Activated T-cell treated with anti-CD3 and anti-CD28 coated beads, Interleukin-2, amount 50 U/mL, for 1 hour (primary cell): ENCODE data around the gene SNX14.
"Not testable (repeated sequence)": the region's sequence is repeated elsewhere in the genome, so short reads cannot be mapped to it uniquely, and the experiment has no call there.

Experiments used
- DNase-seq: peaks from one replicate; pipeline ENCODE4 v3.0.0-alpha.2; 2020

Gene SNX14, protein sequence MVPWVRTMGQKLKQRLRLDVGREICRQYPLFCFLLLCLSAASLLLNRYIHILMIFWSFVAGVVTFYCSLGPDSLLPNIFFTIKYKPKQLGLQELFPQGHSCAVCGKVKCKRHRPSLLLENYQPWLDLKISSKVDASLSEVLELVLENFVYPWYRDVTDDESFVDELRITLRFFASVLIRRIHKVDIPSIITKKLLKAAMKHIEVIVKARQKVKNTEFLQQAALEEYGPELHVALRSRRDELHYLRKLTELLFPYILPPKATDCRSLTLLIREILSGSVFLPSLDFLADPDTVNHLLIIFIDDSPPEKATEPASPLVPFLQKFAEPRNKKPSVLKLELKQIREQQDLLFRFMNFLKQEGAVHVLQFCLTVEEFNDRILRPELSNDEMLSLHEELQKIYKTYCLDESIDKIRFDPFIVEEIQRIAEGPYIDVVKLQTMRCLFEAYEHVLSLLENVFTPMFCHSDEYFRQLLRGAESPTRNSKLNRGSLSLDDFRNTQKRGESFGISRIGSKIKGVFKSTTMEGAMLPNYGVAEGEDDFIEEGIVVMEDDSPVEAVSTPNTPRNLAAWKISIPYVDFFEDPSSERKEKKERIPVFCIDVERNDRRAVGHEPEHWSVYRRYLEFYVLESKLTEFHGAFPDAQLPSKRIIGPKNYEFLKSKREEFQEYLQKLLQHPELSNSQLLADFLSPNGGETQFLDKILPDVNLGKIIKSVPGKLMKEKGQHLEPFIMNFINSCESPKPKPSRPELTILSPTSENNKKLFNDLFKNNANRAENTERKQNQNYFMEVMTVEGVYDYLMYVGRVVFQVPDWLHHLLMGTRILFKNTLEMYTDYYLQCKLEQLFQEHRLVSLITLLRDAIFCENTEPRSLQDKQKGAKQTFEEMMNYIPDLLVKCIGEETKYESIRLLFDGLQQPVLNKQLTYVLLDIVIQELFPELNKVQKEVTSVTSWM

DNA sequence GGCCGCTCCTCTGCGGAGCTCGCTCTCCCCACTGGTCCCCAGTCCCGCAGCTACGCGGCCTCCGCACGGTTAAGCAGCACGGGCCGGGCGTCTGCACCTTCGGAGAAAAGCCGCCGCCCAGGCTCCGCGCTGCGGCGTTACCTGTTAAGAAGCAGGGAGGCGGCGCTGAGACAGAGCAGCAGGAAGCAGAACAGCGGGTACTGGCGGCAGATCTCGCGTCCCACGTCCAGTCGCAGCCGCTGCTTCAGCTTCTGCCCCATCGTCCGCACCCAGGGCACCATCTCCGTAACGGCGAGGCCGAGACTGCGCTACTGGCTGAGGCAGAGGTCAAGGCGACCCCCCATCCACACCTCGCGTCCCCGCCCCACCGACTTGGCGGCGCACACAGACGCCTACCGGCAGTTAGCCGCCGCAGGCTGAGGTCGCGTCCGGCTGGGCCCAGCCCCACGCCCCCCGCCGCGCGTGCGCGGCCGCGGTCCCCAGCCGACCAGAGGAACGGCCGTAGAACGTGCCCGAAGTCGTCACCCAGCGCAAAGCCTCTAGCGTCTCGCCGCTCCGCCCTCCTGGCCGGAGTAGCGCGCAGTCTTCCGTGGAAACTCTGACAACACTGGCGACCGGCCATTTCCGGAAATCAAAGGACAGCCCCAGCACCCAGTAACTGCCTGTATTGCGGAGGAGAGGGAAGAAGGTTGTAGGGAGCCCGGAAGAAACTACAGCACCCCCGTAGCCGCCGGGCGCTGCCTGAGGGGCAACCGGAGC is at the start of gene SNX14:
Gene SNX14 (minus strand): TSS at position 421 of the 759 bp plus-strand sequence. CDS start 140 bp downstream, at position 281.
- DNase-seq: peak; percentile 77

DNA sequence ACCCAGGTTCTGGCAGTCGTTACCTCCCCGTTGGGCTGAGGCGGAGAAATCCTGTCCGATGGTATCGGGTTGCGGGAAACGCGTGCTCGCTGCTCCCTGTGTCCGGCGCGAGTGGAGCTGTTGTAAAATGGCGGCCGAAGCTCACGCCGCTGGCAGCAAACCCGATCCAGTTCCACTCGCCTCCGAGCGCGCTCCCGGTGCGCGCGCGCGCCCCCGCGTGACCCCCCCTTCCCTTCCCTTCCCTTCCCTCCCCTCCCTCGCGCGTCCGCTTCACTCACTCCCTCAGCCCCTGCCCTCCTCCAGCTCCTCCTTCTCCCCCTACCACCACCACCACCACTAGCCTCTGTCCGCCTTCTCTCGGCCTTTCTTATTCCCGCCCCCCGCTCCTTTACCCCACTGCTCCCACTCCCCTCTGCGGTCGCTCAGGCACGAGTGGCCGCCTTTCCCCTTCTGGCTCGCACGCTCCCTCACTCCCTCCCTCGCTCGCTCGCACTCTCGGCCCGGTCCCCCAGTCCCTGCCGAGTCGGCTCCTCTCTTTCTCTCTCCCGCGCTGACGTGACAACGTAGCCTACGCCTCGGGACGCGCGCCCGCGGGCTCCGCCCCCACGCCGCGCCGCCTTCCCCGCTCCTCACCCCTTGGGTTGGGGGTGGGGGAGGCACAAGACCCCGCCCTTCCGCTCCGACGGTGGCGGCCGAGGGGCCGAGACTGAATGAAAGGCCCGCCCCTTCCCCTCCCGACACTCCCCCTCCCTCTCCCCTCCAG is 49.3 kb upstream of the SNX14 start, which contains the start of gene SYNCRIP:
Gene SYNCRIP (minus strand): TSS at position 113 of the 763 bp plus-strand sequence. CDS start 1,447 bp downstream, outside the sequence.
- DNase-seq: peak; percentile 98

DNA sequence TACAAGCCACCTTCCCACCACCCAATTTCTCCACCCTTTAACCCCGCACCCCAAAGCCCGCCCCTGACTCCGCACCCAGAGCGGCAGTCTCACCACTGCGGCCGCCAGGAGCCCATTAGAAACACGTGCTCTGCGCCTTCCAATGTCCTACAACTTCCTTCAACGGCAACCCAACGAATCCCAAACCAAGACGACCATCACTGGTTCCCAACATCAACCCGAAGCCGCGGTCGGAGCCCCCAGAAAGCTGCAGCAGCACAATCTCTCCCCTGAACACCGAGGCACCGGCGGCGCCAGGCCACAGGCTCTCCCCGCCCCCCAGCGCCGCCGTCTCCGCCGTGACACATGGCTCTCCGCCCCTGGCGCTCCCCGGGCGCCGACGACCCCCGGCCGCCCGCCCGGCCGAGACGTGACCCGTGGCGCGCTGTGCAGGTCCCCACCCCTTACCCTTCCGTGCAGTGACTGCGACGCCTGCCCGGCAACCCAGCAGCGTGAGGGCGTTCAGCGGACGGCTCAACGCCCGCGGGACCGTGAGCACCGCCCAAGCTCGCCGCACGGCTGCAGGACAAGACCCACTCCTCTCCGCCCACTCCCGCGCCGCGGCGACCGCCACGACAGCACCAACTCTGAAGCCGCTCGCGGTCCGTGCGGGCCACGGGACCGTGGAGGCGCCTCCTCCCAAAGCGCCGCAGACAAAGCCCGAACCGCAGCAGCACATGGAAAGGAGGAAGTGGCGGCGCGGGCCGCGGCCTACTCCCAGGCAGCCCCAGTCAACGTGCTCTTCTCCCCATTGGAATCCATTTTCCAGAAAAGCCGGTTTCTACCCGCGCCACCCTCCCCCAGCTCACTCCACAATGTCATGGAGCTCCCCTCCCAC is 48.5 kb upstream of the SNX14 start:
- peak; percentile 59 for DNase-seq

DNA sequence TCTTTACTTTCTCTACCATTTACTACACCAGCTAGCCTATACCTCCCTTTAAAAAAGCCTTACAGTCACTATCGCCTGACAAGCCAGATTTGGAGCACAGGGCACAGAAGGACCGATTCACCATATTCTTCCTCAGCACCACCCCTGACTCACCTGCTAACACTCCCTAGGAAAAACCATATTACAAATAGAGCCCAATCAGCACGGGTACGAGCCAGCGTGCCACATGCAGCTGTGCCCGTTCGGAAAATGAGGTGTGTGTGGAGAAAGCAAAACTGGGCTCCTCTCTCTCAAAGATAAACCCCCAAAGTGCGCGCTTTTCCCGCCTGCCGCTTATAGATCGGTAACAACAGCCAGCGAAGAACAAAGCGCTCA is 47.9 kb upstream of the SNX14 start:
- DNase-seq: no peak

DNA sequence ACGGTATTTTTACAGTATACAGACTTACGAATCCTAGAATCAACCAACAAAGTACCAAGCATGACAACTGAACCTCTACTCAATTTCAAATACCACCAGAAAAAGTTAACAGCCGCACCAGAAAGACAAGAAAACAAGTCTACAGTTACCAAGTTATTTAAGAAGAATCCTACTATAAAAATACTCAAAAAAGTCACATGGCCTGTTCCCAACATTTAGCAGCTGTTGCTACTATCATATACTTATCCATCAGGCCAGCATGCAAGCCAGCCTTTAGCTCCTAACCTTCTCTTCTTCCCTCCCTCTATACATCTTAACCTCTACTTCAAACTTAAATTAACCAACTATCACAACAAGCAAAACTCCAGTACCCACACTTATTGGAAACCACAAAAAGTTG is 47.2 kb upstream of the SNX14 start:
- DNase-seq: no peak

GRCh38 chr6:85637579-85637978 is 43.9 kb upstream of the SNX14 start:
- no peak for DNase-seq

DNA sequence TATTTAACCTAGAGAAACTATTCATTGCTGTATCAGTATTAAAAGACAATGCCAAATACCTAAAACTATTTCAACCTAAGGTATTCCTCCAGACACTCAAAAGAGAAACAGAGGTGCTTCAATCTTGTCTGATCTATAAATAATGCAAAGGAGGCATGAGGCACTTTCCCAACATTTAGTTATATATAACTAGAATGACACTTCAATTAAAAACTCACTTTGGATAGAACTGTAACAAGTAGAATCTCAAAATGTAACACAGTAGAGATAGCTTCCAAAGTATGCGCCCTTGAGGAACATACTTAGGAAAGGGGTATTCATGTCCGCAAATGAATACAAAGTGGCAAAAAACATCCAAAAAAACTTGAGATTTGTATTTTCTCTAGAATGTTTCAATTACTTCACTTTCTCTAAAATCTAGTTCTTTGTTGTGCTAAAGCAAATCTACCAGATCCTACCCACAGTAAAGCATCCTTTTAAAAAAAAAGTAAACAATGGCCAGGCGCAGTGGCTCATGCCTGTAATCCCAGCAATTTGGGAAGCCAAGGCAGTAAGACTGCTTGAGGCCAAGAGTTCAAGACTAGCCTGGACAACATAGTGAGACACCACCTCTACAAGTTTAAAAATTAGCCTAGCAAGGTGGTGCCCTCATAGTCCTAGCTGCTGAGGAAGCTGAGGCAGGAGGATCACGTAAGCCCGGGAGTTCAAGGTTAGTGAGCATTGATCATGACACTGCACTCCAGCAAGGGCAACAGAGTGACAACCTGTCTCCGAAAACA is 38.7 kb upstream of the SNX14 start:
- DNase-seq: no peak

GRCh38 chr6:85631117-85631516 is 37.5 kb upstream of the SNX14 start:
- not testable (repeated sequence) for DNase-seq

GRCh38 chr6:85628353-85628752 is 34.7 kb upstream of the SNX14 start:
- DNase-seq: no peak

- DNase-seq: no peak
These were observed 26.6 kb upstream of the SNX14 start for GRCh38 chr6:85620308-85620707.

DNA sequence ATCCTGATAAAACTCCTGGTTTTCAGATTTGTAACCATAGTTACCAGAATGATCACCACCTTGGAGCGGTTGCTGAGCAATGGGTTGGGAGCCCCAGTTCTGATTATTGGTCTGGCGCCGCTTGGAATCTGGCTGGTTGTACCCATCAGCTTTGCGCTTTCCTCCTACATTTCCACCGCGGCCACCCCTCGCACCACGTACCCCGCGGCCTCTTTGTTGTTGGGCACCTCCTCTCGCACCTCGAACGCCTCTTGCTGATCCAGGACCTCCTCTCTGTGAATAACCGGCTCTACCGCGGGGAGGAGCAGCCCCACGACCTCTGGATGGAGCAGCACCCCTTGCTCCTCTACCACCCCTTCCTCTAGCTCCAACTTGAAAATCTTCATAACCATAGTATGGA is 21.1 kb upstream of the SNX14 start:
- no peak for DNase-seq

DNA sequence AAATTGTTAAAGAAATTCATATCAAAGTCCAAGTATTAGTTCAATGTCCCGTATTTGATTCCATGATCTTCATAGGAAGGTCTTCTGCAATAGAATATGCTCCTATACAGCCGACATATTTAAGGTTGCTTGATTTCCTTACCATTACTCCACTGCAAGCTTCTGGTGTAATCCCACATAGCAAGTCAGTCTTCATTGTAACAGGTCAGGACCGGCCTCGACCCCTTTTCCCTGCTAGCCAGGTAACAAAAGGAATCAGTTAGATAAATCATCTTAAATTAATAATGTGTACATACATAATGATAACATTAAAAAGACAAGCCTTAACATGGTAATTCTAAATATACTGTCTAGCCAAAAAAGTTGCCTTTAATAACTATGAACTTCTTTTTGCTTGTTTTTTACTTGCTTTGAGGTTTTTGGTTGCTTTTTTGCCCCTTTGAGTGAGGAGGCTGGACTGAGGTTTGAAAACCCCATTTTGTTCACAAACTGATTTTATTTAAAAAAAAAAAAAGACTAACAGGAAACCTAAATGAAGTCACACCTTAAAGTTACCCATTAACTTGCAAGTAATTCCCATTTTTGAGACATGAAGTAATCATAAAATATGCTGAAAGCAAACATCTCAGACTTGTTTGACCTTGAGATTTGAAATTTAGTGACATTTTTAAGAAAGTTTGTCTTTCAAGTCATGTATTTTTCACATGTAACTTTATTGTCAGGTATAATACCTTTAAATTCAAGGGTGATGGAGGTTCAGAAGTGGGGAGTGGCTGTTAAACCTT is 19.2 kb upstream of the SNX14 start:
- no peak for DNase-seq

- DNase-seq: no peak
These were observed 16.7 kb upstream of the SNX14 start for GRCh38 chr6:85610182-85610895.

DNA sequence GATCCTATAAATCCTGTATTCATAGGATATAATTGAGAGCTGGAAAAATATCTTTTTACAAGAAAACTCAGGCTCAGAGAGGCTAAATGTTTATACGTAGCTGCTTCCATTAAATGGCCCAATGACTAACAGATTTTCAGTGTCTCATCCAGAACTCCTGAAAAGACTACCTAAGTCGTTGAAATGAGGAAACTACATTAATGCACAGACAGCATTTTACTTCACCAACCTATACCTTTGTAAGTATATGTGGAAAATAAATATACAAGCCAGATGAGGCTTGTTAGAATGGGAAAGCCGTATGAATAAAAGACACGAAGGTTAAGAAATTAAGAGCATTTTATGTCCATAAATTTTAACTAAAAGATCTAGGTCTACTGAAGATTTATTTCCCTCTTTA is 8.4 kb upstream of the SNX14 start:
- no peak for DNase-seq

- DNase-seq: no peak
These were observed 7.2 kb upstream of the SNX14 start for GRCh38 chr6:85600713-85601313.

GRCh38 chr6:85594197-85594930 is 706 bp upstream of the SNX14 start:
- DNase-seq: no peak

- DNase-seq: no peak
These were observed 1.6 kb downstream of the SNX14 start for GRCh38 chr6:85592033-85592432.

DNA sequence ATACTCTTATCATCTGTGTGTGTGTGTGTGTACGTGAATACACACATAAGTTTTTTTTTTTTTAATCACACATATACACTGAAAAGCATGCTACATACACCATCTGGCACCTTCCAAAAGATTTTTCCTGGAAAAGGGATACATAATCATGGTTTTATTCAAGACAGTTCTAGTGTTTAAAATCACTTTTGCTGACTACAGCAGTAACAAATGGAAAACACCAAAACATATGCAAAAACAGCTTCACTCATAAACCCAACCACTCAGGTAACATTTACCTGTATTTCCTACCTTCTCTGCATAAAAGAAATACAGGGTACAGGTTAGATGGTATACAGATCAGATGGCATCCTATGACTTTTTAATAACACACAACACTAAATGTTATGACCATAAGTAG is 2.5 kb downstream of the SNX14 start:
- no peak for DNase-seq
